ENCODE measurements around the gene CCDC127.
A peak's percentile ranks its signal among the peaks of the same experiment; 100 is the strongest.
"Not testable (repeated sequence)": the region's sequence is repeated elsewhere in the genome, so short reads cannot be mapped to it uniquely, and the experiment has no call there.

The CCDC127 gene

DNA sequence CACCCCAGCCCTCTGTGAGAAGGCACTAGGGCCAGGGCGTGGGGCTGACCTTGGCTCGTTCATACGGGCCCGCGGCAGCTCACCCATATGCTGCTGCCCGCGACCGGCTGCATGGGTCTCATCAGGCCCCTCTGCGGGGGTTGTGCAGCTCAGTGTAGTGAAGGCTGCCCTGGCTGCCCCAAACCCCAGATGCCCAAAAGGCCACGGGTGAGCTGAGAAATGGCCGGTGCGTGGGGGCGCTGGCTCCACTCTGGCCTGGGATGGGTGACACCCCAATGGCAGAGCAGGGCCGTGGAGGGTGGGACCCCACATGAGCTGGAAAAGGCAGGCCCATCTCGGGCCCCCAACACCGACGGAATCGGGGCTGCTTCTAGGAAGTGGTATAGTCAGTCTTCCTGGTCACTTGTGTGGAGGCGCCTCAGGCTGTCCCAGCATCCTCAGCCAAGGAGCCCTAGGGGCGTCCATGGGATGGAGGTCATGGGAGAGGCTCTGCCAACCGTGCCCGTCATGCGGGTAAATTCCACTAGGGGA, 46.1 kb downstream of the CCDC127 start:
- no peak for DNase-seq

DNA sequence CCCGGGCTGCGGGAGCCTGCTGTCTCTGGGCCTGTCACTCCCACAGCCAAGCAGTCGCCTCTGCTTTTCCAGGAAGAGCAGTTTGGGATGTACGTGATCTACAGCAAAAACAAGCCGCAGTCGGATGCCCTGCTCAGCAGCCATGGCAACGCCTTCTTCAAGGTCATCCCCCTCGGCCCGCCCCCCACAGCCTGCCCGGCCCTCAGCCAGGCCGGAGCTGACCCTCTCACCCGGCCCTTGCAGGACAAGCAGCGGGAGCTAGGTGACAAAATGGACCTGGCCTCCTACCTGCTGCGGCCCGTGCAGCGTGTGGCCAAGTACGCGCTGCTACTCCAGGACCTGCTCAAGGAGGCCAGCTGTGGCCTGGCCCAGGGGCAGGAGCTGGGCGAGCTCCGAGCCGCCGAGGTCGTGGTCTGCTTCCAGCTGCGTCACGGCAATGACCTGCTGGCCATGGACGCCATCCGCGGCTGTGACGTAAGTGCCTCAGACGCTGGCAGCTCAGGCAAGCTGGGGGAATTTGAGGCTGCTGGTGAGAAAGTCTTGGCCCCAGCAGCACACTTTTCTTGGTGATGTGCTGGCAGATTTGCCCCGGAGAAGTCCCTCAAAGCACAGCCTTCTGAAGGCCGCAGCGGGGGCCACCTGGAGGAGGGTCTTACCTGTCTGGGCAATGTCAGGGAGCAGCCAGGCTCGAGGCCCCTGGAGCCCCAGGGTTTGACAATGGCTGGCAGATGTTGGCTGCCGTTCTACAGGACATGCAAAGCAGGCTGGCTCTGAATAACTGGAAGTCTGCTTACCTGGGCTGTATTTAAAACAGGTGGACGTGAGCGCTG, 46.8 kb downstream of the CCDC127 start:
- DNase-seq, result no peak

DNA sequence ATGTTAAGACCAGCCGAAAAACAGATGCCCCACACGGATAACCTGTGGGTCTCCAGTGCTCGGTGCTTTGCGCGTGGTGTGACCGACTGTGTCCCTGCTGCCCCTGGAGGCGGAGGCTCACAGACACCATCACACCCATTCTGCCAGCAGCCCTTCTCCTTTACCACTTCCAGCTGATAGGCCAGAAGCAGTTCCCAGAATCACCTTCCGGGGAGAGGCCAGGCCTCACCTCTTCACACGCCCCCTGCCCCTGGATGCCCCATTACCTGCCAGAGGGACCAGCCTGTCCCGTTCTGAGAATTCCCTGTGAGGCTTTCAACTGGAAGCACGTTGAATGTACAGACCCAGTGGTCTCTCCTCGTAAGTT, 48.2 kb downstream of the CCDC127 start:
- DNase-seq, result no peak

DNA sequence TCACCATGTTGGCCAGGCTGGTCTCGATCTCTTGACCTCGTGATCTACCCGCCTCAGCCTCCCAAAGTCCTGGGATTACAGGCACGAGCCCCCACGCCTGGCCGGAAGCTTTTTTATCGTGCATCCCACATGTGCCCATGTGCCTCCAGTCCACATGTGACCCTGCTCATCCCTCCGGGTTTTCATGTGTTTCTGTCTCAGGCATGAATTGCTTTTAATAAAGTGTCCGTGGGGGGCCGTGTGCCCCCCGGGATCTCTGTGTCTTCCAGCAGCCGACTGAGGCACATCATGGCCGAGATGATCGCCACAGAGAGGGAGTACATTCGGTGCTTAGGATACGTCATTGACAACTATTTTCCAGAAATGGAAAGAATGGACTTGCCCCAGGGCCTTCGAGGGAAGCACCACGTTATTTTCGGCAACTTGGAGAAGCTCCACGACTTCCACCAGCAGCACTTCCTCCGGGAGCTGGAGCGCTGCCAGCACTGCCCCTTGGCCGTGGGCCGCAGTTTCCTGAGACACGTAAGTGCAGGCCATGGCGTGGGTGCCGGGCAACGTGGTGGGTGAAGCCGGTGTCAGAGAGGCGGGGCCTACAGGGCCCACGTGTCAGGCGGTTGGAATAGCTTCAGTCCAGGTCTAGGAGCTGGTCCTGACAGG, 48.8 kb downstream of the CCDC127 start:
- no peak for DNase-seq

DNA sequence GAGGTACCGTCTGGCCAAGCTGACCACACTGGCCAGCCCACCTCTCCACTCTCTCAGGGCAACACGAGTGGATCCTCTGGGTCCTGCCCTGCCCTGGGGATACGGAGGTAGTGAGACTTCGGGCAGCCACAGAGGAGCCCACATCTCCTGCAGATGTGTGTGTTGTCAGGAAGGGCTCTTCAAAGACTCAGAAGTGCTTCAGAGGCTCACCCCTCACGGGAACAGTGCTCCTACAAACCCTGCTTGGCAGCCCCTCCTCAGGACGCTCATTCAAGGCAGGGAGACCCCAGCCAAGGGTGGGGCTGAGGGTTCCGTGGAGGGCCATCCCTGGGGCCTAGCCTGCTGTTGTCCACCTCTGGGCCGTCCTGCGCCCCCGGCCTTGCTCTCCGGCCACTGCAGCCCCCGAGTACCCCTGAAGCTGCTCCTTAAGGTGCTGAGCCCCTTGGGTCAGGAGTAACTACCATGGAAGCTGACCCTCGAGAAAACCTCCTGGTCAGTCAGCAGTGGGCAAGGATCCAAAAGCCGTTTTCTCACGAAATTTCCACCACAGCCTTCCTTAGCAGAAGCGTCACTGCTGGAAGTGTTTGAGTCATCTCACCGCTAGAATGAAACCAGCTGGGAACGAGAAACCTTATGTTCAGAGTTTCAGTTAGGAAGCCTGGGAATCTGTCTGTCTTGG, 49.8 kb downstream of the CCDC127 start:
- no peak for DNase-seq

DNA sequence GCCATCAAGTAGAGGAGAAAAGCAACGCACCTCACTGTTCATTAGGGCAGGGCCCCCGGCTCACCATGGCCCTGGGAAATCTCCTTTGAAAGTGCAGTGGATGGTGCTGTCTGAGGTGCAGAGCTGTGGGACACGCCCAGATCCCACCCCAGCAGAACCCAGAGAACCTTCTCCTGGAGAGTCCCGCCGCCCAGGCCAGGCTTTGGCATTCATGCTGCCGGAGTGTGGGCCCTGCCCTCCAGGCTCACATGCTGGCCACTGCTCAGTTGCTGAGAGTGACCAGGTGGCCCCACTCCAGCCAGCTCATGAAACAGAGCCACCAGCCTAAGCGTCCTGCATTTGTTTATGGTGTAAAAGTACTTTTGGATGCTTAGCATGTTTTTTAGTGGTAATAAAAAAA, 50.4 kb downstream of the CCDC127 start:
- DNase-seq, result no peak

DNA sequence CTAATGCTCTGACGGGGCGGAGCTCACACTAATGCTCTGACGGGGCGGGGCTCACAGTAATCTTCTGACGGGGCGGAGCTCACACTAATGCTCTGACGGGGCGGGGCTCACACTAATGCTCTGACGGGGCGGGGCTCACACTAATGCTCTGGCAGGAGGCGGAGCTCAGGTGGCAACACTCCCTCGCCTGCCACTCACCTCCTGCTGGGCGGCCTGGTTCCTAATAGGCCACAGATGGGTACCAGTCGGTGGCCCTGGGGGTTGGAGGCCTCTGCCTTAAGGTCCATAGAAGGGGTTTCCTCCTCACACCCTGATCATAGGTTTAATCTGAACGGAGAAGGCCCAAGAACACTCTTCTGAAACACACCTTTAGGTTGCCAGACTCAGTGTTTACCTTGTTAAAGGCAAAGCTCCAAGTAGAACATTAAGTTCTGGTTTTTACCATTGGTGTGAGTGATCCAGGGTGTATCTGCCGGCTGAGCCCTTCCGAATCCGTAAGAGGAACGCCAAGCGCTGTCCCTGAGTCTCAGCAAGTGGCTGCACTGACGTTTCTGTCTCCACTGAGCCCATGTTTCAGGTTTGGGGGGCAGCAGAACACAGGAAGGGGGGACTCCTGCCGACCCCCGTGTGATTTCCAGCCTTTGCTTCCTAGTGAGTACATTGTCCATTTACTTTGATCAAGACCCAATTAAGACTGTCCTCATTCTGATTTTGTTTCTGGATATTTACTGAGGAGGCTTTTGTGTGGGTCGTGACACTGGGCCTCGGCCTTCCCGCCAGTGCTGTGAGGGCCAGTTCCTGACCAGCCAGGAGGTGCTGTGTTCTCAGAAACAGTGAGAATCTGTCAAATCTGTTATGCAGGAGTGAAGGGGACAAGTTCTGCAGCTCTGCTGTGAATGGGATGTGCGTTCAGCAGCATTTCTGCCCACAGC, 51.2 kb downstream of the CCDC127 start:
- DNase-seq, result no peak

DNA sequence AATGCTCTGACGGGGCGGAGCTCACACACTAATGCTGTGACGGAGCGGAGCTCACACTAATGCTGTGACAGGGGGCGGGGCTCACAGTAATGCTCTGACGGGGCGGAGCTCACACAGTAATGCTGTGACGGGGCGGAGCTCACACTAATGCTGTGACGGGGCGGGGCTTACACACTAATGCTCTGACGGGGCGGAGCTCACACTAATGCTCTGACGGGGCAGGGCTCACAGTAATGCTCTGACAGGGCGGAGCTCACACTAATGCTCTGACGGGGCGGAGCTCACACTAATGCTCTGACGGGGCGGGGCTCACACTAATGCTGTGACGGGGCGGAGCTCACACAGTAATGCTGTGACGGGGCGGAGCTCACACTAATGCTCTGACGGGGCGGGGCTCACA, 53.2 kb downstream of the CCDC127 start:
- not testable (repeated sequence) for DNase-seq

DNA sequence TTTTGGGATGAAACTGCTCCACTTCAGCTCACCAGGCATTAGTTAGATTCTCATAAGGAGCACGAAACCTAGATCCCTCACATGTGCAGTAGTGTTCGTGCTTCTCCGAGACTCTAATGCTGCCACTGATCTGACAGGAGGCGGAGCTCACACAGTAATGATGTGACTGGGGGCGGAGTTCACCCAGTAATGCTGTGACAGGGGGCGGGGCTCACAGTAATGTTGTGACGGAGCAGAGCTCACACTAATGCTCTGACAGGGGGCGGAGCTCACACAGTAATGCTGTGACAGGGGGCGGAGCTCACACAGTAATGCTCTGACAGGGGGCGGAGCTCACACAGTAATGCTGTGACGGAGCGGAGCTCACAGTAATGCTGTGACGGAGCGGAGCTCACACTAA, 53.7 kb downstream of the CCDC127 start:
- no peak for DNase-seq

DNA sequence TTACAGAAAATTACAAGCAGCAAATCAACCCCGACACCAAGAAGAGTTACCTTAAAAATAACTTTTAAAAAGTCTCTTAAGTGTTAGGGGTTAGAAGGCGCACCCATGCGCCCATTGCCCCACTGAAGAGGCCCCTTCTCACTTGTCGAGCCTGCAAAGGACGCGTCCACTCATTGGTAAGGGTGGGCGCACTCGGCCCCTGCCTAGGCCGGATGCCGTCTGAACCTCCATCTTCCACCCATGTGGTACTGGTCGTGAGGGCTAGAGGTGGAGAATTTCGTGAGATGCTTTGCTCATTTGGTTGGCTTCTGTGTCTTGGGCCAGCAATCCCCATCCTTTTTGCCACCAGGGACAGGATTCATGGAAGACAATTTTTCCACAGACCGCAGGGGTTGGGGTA, 54.1 kb downstream of the CCDC127 start:
- no peak for DNase-seq

DNA sequence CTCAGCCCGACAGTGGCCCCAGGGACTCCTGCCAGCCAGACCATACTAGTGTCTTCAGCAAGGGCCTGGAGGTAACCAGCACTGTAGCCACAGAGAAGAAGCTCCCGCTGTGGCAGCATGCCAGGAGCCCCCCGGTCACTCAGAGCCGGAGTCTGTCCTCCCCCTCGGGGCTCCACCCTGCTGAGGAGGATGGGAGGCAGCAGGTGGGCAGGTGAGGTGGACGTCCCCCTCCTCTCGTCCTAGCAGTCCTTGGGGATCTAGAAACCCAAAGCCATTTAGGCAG, 54.7 kb downstream of the CCDC127 start:
- DNase-seq, result no peak

DNA sequence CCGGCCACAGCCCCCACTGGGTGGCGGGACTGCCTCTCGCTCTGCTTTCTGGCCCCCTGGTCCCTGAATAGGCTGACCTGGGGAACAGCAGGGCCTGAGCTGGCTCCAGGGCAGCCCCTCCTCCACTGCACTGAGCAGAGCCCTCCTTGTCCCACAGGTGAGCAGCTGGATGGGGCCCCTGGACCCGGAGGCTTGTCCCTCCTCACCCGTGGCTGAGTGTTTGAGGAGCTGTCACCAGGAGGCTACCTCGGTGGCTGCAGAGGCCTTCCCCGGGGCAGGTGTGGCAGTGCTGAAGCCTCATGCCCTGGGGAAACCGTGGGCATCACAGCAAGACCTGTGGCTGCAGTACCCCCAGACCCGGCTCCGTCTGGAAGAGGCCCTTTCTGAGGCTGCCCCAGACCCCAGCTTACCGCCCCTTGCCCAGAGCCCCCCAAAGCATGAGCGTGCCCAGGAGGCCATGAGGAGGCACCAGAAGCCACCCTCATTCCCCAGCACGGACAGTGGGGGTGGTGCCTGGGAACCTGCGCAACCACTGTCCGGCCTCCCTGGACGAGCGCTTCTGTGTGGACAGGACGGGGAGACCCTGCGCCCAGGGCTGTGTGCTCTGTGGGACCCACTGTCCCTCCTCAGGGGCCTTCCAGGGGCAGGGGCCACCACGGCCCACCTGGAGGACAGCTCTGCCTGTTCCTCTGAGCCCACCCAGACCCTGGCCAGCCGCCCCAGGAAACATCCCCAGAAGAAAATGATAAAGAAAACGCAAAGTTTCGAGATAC, 55.2 kb downstream of the CCDC127 start:
- DNase-seq, result no peak

DNA sequence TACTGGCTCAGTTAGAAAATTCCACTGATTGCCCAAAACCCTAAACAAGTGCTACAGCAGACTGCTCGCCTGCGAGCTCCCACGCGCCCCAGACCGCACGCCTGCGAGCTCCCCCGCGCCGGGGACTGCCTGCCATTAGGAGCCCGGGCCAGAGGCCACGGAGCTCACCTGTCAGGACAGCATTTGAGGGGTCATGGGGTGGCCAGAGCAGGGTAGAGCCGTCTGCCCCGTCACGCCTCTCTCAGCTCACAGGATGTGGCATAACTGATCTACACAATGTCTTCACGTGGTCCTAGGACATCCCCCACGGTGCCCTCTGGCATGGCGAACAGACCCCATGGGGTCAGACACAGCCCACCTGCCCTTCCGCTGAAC, 55.8 kb downstream of the CCDC127 start:
- no peak for DNase-seq

DNA sequence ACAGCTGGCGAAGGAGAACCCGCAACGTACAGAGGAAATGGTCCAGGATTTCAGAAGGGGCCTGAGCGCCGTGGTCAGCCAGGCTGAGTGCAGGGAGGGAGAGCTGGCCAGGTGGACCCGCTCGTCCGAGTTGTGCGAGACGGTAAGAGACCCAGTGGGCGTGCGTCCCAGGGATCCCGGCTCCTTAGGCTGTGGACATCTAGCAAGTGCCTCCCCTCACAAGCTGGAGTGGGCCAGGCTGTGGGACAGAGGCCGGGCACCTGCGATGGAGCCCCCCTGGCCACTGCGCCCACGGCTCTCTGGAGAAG, 56.2 kb downstream of the CCDC127 start:
- no peak for DNase-seq

DNA sequence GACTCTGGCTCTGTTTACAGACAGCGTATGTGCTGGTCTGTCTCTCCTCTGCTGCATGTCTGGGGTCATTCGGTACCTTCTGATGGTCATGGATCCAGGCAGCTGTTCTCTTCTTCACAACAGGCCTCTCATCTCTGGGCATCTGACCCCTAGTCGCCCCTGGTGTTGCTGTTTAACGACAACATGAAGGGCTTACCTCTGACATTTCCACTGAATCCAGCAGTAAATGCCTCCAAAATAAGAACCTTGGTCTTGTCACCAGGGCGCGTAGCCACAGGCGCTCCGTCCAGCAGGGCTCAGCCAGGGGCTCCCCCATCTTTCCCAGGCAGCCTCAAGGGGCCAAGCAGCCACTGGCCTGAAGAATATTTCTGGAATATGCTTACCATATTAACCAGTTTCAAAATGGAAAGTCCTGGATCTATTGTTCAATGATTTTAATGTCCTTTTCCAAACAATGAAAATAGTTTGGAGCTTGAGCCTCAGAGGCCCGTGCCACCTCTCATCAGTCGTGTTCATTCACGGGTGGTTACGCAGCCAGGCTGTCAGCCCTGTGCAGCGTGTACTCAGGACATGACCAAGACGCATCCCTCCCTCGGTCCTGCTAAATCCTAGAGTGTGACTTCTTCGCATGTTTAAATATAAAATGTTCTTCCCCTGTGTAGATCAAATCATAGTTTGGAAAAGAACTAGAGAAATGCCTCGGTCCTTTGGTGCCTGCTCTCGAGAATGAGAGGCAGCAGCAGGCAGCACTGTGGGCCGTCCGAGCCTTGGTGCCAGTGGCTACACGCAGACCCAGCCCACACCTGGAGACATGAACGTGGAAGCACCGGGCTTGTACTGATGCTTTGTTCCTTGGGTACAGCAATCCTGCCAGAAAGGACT, 56.8 kb downstream of the CCDC127 start:
- no peak for DNase-seq

DNA sequence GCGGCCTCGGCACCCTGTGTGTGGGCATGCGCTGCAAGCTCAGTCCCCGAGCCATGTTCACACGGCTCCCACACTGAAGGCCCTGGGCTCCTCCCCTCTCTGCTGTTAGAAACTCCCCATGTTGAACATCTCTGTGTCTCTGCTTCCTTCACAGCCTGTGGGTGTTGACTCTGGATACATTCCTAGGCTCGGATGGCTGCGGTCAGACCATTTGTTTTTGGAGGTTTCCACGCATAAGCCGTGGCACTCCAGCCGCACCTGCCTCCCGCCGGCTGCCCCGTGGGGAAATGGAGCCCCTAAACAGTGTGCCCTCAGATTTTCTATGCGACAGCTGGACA, 57.8 kb downstream of the CCDC127 start:
- no peak for DNase-seq

DNA sequence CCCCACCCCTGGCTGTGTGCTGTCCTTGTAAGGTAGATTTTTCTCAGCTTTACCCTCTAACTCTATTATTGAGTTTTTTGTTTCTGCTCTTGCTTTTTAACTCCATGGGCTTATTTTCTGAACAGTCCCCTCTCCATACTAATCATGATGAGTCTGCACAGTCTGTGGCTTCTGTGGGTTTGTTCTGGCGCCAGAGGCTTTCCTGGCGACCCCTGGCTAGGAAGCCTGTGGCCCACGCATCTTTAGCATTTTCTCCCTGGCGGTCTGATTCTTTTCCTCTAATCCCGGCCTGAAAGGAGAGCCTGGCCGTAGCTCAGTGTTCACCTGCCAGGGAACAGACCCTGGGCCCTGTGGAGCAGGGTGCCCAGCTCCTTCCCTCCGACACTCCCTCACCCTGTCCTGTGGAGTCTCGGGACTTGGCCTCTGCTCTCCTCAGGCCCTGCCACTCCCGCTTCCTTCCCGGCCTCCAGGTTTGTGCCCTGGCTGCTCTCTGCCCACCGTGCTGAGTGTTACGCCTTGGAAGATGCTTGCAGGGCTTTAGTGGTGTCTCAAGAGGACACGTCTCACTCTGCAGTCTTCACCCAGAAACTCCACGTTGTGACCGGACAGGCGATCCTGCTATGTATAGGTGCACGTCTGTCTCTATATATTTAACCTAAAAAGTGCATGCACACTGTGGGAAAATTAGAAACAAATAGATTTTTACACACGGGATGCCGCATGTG, 58.3 kb downstream of the CCDC127 start:
- DNase-seq, result no peak

DNA sequence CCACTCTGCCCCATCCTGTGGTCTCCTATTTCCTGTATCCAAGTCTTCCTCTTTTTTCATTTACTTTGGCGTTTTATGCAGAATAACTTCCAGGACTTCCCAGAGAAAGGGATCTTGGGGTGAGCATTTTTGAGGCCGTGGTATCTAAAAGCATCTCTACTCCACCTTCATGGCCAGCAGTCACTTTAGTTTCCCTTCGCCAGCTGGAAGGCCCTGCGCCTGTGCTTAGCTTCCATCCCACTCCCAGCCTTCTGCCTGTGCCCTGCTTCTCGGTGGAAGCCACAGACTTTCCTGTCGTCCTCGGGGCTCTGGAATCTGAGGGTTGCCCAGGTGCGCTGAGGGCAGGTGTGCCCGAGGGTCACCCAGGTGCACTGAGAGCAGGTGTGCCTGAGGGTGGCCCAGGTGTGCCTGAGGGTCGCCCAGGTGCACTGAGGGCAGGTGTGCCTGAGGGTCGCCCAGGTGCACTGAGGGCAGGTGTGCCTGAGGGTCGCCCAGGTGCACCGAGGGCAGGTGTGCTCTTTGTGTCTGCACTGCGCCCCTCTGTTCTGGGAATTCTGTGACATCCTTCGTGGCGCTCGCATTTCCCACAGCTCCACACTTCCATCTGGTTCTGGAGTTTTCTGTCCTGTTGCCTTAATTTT, 59.0 kb downstream of the CCDC127 start:
- DNase-seq, result no peak

DNA sequence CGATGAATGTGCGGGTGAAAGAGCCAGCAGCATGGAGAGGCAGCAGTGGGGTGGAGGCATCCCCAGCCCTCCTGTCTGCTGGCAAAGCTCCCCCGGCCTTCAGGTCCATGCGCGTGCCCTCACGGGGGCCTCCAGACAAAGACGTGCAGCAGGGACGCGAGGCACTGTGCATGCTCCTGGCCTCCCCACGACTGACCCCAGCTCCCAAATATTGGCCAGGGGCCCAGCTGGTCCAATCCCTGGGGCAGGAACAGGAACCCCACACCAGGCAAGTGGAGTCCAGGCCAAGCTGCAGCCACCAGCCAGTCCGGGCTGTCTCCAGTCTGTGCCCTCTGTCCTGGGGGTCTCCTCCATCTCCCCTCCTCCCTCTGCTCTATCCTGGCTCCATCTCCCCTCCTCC, 60.2 kb downstream of the CCDC127 start:
- peak; percentile 43 for DNase-seq

DNA sequence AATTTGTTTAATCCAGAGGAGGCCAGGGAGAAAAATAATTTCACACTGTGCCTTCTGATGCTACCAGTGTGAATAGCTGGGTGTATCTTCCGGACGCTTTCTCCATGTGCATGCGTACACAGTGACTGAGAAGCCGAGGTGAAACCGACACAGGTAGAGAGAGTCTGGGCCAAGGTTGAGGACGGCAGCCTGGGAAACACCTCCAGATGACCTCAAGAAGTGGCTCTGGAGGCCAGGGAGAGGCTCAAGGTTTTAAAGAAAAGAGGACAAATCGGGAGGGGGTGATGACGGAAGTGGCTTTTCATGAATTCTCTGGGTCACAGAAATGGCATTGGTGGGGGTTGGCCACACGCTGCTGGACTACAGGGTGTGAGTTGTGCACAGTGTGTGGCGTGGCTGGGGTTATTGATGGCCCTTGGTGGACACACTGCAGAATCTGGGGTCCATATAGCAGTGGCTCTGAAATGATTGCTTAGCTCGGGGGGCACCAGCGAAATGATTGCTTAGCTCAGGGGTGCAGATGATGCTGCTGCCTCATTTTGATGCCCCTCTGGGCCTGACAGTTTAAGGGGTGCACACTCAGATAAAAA, 60.7 kb downstream of the CCDC127 start:
- DNase-seq, result peak; percentile 32

All from islet precursor cell (in vitro differentiated cells).